Measurements from ENCODE around the gene ZSWIM8.
"Not testable (repeated sequence)": the region's sequence is repeated elsewhere in the genome, so short reads cannot be mapped to it uniquely, and the experiment has no call there.

The ZSWIM8 gene, protein sequence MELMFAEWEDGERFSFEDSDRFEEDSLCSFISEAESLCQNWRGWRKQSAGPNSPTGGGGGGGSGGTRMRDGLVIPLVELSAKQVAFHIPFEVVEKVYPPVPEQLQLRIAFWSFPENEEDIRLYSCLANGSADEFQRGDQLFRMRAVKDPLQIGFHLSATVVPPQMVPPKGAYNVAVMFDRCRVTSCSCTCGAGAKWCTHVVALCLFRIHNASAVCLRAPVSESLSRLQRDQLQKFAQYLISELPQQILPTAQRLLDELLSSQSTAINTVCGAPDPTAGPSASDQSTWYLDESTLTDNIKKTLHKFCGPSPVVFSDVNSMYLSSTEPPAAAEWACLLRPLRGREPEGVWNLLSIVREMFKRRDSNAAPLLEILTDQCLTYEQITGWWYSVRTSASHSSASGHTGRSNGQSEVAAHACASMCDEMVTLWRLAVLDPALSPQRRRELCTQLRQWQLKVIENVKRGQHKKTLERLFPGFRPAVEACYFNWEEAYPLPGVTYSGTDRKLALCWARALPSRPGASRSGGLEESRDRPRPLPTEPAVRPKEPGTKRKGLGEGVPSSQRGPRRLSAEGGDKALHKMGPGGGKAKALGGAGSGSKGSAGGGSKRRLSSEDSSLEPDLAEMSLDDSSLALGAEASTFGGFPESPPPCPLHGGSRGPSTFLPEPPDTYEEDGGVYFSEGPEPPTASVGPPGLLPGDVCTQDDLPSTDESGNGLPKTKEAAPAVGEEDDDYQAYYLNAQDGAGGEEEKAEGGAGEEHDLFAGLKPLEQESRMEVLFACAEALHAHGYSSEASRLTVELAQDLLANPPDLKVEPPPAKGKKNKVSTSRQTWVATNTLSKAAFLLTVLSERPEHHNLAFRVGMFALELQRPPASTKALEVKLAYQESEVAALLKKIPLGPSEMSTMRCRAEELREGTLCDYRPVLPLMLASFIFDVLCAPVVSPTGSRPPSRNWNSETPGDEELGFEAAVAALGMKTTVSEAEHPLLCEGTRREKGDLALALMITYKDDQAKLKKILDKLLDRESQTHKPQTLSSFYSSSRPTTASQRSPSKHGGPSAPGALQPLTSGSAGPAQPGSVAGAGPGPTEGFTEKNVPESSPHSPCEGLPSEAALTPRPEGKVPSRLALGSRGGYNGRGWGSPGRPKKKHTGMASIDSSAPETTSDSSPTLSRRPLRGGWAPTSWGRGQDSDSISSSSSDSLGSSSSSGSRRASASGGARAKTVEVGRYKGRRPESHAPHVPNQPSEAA (N-terminal part only)

GRCh38 chr10:73785211-73785720 lies at the start of gene ZSWIM8:
Gene ZSWIM8 (plus strand): TSS chr10:73785606. CDS start chr10:73785879, 273 bp downstream.
- peak; percentile 93 for FAIRE-seq

DNA sequence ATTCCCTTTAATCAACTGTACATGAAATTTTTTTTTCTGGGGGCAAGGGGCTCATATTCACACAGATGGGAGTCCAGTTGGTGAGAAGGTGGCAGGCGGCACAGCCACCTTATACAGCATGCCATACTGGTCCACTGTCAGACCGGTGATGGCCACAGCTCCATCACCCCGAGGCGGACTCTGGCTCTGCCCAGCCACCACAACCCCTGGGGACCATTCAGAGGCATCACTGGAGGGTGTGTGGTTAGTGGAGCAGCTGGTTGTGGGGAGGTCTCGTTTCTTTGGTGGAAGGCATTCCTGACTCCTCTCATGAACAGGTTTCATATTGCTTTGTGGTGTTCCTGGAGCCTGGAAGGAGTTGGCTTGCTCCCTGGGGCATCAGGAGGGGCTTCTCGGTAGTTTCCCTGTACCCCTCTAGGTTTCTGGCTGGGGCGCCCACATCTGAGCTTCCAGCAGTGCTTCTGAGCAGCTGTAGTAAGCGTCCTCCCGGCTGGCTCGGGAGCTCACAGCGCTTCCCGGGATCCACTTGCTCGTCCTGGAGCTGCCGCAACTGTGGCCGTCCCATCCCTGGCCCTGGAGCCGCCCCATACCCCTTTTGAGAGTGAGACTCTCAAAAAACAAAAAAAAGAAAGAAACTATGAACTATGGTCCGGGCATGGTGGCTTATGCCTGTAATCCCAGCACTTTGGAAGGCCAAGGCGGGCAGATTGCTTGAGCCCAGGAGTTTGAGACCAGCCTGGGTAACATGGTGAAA lies 44.7 kb upstream of the ZSWIM8 start:
- not testable (repeated sequence) for FAIRE-seq

DNA sequence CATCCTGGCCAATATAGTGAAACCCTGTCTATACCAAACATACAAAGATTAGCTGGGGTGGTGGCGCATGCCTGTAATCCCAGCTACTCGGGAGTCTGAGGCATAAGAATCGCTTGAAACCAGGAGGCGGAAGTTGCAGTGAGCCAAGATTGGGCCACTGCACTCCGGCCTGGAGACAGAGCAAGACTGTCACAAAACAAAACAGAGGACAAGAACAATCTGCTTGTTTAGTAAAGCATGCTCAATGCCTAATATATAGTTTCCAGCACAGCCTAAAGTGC lies 43.0 kb upstream of the ZSWIM8 start:
- no peak for FAIRE-seq

GRCh38 chr10:73743327-73743904 lies 42.0 kb upstream of the ZSWIM8 start:
- no peak for FAIRE-seq

DNA sequence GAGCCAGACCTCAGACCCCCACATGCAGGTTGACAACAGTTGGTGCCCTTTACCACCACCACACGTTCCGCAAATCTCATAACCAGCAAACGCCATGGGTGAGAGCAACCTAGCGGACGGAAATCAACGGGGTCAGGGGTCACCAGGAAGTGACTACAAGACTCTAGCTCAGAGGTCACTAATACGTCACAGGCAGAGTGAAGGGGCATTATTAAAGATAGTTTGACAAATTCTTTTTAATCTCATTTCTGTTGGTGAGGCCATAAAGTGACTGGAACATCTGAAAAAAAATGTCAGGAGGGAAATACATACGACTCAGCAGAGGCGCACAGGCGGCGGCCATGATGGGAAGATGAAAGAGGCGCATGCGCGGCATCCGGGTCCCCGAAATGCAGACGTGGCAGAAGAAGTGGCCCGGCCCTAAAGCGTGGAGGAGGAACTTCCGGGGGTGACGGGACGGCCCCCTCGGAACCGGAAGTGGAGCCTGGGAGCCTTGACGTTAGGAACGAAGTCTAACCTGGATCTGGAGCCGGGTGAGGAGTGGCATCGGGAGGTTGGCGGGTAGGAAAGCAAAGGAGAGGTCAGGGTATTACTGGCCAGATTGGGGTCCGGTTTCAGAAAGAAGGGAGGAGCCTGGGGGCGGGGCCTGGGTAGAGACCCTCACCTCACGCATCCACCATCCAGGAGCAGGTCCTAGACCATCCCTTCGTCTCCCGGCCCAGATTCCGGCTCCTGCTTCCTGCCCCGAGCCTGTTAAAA lies 41.3 kb upstream of the ZSWIM8 start, which contains the start of gene SEC24C:
Gene SEC24C (plus strand): TSS at position 468 of the 759 bp plus-strand sequence. CDS start 2,461 bp downstream, outside the sequence.
- peak; percentile 51 for FAIRE-seq

DNA sequence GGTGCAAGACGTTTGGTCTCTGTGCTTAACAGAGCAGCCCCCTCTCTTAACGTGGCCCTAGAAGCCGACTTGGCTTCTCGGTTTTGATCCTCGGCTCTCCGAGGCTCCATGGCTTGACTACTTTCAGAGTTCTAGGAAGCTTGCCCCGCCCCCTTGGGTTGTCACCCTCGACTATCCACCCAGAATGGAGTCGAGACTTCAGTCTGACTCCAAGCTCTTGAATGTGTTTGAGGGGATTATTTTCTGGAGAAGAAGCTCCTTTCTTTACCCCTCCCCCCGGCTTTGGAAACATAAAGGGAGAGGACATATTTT lies 40.8 kb upstream of the ZSWIM8 start:
- no peak for FAIRE-seq

GRCh38 chr10:73746721-73747120 lies 38.7 kb upstream of the ZSWIM8 start:
- FAIRE-seq: no peak

DNA sequence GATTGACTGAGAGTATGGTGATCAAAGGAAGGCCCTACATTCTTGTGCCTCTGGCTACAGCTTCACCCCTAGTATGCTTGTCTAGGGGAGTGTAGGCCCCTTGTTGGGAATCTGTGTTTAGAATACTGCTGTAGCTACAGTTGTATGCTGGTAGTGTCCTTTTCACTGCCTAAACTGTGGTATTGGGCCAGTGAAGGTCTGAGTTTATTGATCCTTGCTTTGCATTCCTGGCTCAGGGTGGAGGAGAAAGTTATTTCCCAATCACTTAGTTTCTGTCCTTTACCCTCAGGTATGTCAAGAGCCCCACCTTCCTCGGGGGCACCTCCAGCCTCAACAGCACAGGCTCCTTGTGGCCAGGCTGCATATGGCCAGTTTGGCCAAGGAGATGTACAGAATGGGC lies 34.6 kb upstream of the ZSWIM8 start:
- FAIRE-seq: no peak

DNA sequence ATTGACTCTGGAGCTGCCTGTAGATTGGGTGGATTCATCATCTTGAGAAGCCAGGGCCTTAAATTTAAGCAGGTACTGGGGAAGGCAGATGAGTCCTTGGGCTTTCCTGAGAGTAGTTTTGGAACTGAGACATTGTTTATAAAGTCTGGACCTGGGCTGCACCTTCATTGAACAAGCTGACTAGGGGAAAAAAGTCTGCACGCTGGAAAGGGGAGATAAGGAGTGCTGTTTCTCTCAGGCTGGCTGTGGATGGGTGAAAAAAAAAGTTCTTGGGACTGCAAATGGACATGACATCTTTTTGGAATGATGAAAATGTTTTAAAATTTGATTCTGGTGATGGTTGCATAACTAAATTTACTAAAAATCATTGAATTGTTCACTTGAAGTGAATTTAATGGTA lies 29.2 kb upstream of the ZSWIM8 start:
- FAIRE-seq: no peak

GRCh38 chr10:73758704-73759511 lies 26.5 kb upstream of the ZSWIM8 start:
- no peak for FAIRE-seq

- FAIRE-seq: no peak
Measured at GRCh38 chr10:73759512-73760115, 25.8 kb upstream of the ZSWIM8 start.

- no peak for FAIRE-seq
Measured at GRCh38 chr10:73761781-73762180, 23.6 kb upstream of the ZSWIM8 start.

DNA sequence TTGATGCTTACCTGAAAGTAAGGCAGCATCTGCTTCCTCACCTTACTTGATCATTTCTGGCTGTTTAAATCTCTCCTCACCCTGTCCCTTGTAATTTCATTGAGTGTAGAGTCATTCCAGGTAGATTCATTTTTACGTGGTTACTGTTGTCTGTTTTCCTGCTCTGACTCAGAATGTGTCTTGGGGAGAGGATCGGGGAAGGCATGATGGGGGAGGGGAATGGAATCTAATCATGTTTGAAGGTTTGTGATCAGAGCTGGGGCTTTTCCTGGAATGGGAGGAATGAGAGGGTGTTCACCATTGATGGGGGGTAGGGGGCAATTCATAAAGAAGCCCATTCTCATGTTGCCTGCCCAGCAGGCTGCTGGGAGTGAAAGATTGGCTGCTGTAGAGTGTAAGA lies 22.5 kb upstream of the ZSWIM8 start:
- FAIRE-seq: no peak

DNA sequence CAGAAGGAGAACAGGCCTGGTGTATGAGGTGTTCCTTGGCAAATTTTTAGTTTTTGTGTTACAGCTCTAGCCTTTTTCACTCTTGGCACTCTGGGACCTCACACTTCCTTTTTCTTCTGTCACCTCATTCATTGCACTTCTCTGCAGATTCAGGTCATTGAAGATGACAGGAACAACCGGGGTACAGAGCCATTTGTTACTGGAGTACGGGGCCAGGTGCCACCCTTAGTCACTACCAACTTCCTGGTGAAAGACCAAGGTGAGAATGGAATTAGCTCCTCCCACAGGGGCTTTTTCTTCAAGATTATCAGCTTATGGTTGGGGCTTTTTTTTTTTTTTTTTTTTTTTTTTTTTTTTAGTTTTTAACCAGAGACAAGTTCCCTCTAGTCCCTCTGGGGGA lies 22.1 kb upstream of the ZSWIM8 start:
- no peak for FAIRE-seq

DNA sequence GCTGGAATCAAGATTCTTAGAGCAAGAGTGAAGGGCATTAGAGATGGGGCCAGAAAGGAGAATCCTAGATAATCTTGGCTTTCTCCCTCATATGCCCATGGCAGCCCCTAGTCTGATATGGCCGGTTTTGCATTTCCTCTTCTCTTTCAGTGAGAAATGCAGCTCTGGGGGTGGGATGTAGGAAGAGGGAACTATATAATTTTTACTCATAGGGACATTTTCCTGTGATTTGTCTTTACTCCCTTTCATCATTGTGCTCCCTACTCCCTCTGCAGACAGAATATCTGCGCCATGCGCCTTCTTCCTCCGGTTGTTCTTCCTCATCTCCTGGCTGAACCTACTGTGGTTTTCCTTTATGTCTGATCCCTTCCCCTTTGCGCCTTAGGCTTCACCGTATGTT lies 20.3 kb upstream of the ZSWIM8 start:
- no peak for FAIRE-seq

GRCh38 chr10:73768881-73769280 lies 16.5 kb upstream of the ZSWIM8 start:
- FAIRE-seq: no peak

DNA sequence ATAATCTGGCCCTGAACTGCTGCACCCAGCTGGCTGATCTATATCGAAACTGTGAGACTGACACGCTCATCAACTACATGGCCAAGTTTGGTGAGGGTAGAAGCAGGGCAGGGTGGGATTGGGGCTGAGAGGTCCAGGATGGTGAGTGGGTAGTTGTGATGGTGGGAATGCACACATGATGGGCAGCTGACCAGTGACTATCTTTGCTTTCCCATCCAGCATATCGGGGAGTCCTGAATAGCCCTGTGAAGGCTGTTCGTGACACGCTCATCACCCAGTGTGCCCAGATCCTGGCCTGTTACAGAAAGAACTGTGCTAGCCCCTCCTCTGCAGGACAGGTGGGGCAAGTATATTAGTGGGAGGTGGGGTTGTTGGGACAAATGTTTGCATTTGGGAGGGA lies 16.0 kb upstream of the ZSWIM8 start:
- no peak for FAIRE-seq

GRCh38 chr10:73771722-73772280 lies 13.6 kb upstream of the ZSWIM8 start:
- FAIRE-seq: no peak
